Endothelial cell of umbilical vein (primary cell): ENCODE data around the gene NR2C2. TPM values are rescaled to one million over a fixed set of nuclear protein-coding genes. Genes with fewer than 3 reads are reported as not detected.

Source experiments
- BruUV-seq: library from RNA; stranded (reverse); fragments of 400-500 nt; replicated peaks from 2 replicates; lab custom pipeline; 2021; lab: Mats Ljungman, UMichigan
- CTCF ChIA-PET: fragments of 300-600, 350-600 bp; sonication (Branson Sonifier 250); formaldehyde crosslinking; loops from one replicate; lab custom pipeline; 2021; ENCODE audit warnings: antibody characterized with exemption, inconsistent platforms; lab: Charles Lee
- POLR2A ChIA-PET: fragments of 300-600, 350-600 bp; sonication (Branson Sonifier 250); formaldehyde crosslinking; loops from one replicate; lab custom pipeline; 2021; ENCODE audit warnings: antibody characterized with exemption, inconsistent platforms; lab: Charles Lee
- DNase-seq: peaks from one replicate; pipeline ENCODE4 v3.0.0-alpha.2; 2011; ENCODE audit warnings: low read depth, low spot score
- FAIRE-seq: peaks from 2 replicates; lab custom pipeline; 2011; peaks lifted over from hg19 to GRCh38; lab: Jason Lieb, UNC
- H2AFZ ChIP-seq: 2 replicates; pipeline ENCODE4 v1.6.0; 2012; ENCODE audit warnings: low read depth, low read length, control low read depth, inconsistent platforms
- H3K27ac ChIP-seq: 2 replicates; pipeline ENCODE4 v1.5.1; 2011; ENCODE audit warnings: low read depth, mild to moderate bottlenecking, control low read depth, low read length, moderate library complexity; ENCODE audit not compliant: insufficient read depth
- H3K27me3 ChIP-seq, 2 experiments: 2 replicates each; pipeline versions ENCODE4 v1.6.0 to v1.6.1; 2011; ENCODE audit warnings: low read length in 2 of 2, mixed read lengths in 1 of 2; ENCODE audit not compliant: control insufficient read depth in 2 of 2, insufficient read depth in 2 of 2
- H3K36me3 ChIP-seq, 2 experiments: 2 replicates in 1 of 2; 3 replicates in 1 of 2; pipeline ENCODE4 v1.5.1; 2011; ENCODE audit warnings: low read length in 2 of 2, mild to moderate bottlenecking in 1 of 2, moderate library complexity in 1 of 2; ENCODE audit not compliant: control insufficient read depth in 2 of 2, insufficient read depth in 2 of 2; ENCODE audit errors: extremely low read depth in 1 of 2
- H3K4me1 ChIP-seq: 3 replicates; pipeline ENCODE4 v1.5.1; 2011; ENCODE audit warnings: mild to moderate bottlenecking, low read length; ENCODE audit not compliant: control insufficient read depth, insufficient read depth; ENCODE audit errors: extremely low read depth
- H3K4me2 ChIP-seq: 2 replicates; pipeline ENCODE4 v1.6.1; 2011; ENCODE audit warnings: low read length, control low read depth, mixed read lengths; ENCODE audit not compliant: insufficient read depth
- H3K4me3 ChIP-seq, 3 experiments: fragments of 200-600 bp in 1 of 3; sonication (generic), shearing (Covaris generic) in 1 of 3; replicated peaks in 1 of 3; 2 replicates each; pipeline ENCODE4 v1.5.1; 2011 to 2016; ENCODE audit warnings: control low read depth in 3 of 3, low read length in 3 of 3, mild to moderate bottlenecking in 2 of 3, inconsistent platforms in 1 of 3, low read depth in 1 of 3, moderate library complexity in 1 of 3; ENCODE audit not compliant: insufficient read depth in 1 of 3
- H3K79me2 ChIP-seq: 2 replicates; pipeline ENCODE4 v1.6.0; 2012; ENCODE audit warnings: low read length, inconsistent platforms; ENCODE audit not compliant: control insufficient read depth, insufficient read depth
- H3K9ac ChIP-seq: replicated peaks from 2 replicates; pipeline ENCODE3; 2011; ENCODE audit warnings: low read length, control low read depth; ENCODE audit not compliant: insufficient read depth; ENCODE audit errors: extremely low read depth
- H3K9me1 ChIP-seq: replicated peaks from 3 replicates; pipeline ENCODE4 v1.6.0; 2011; ENCODE audit warnings: mild to moderate bottlenecking, low read length; ENCODE audit not compliant: control insufficient read depth, insufficient read depth; ENCODE audit errors: extremely low read depth
- H3K9me3 ChIP-seq: replicated peaks from 2 replicates; pipeline ENCODE4 v1.5.1; 2012; ENCODE audit warnings: low read length, inconsistent platforms; ENCODE audit not compliant: control insufficient read depth, insufficient read depth
- H4K20me1 ChIP-seq: replicated peaks from 2 replicates; pipeline ENCODE3; 2011; ENCODE audit warnings: mild to moderate bottlenecking, low read length; ENCODE audit not compliant: control insufficient read depth, insufficient read depth; ENCODE audit errors: extremely low read depth
- EZH2 ChIP-seq: IDR thresholded peaks from 2 replicates; pipeline ENCODE4 v1.6.1; 2012; ENCODE audit warnings: borderline replicate concordance, low read depth, mild to moderate bottlenecking, moderate library complexity, low read length, inconsistent platforms; ENCODE audit not compliant: severe bottlenecking
- FOS ChIP-seq: IDR thresholded peaks from 2 replicates; pipeline ENCODE4 v1.6.1; 2011; ENCODE audit warnings: mild to moderate bottlenecking, low read length, moderate library complexity, borderline replicate concordance; ENCODE audit not compliant: insufficient read depth
- GATA2 ChIP-seq: IDR thresholded peaks from 2 replicates; pipeline ENCODE4 v1.7.0; 2011; ENCODE audit warnings: low read depth, mild to moderate bottlenecking, moderate library complexity, mixed read lengths, low read length; ENCODE audit not compliant: insufficient read length, insufficient read depth
- JUN ChIP-seq: IDR thresholded peaks from 2 replicates; pipeline ENCODE4 v1.6.1; 2011; ENCODE audit warnings: borderline replicate concordance, low read depth; ENCODE audit not compliant: insufficient read length, insufficient read depth
- MYC ChIP-seq: IDR thresholded peaks from one replicate; pipeline ENCODE4 v1.6.1; 2011; ENCODE audit warnings: mild to moderate bottlenecking, low read depth, low read length
- POLR2A ChIP-seq: IDR thresholded peaks from 2 replicates; pipeline ENCODE4 v1.6.1; 2012; ENCODE audit warnings: low read depth, mild to moderate bottlenecking, control low read depth, low read length
- POLR2AphosphoS5 ChIP-seq: IDR thresholded peaks from 2 replicates; pipeline ENCODE4 v1.6.1; 2012; ENCODE audit warnings: low read depth, mild to moderate bottlenecking, control low read depth, low read length, moderate library complexity; ENCODE audit not compliant: insufficient read depth
- dilution Hi-C: fragments of 300-500 bp; cut with MboI; formaldehyde crosslinking; loops from one replicate; pipeline ENCODE4 v1.15.0; 2019; ENCODE audit warnings: low sequenced_read_pairs; ENCODE audit not compliant: extremely low pct_ligation_motif_present
- intact Hi-C: fragments of 100-400 bp; cut with micrococcal nuclease; formaldehyde crosslinking; loops from one replicate; pipeline ENCODE4 v1.10.0; 2022
- polyA plus RNA-seq, 4 experiments: library from polyadenylated mRNA; depleted of rRNA in 3 of 4; stranded (reverse) in 3 of 4; unstranded in 1 of 4; fragments of >200 nt; gene quantifications; 2 replicates each; pipeline versions ENCODE4 v1.2.1 to v1.2.3, GENCODE V29; 2011 to 2012; ENCODE audit warnings: missing spikeins in 1 of 4
- total RNA-seq: library from RNA; stranded (reverse); gene quantifications from 2 replicates; pipeline ENCODE4 v1.2.3, GENCODE V29; 2021
- TF ChIP-seq, protein P1 (sequence below), 2 donors: IDR thresholded peaks; 1 replicate in 1 of 2; 2 replicates in 1 of 2; pipeline ENCODE4 v1.5.1; 2011; ENCODE audit warnings: low read length in 2 of 2, mild to moderate bottlenecking in 2 of 2, moderate library complexity in 2 of 2, control low read depth in 1 of 2, inconsistent platforms in 1 of 2, low read depth in 1 of 2; ENCODE audit not compliant: insufficient read depth in 1 of 2; ENCODE audit errors: extremely low read depth in 1 of 2
- TF ChIP-seq, protein P2 (sequence below): IDR thresholded peaks from 2 replicates; pipeline ENCODE4 v1.6.1; 2011; ENCODE audit not compliant: insufficient read depth, insufficient read length

NR2C2 gene
- total and polyA plus RNA-seq, 2 donors (not counting 3 experiments of a cell fraction or from before 2014, with no cell fraction given): 20.3 to 59.8 TPM

DNA sequence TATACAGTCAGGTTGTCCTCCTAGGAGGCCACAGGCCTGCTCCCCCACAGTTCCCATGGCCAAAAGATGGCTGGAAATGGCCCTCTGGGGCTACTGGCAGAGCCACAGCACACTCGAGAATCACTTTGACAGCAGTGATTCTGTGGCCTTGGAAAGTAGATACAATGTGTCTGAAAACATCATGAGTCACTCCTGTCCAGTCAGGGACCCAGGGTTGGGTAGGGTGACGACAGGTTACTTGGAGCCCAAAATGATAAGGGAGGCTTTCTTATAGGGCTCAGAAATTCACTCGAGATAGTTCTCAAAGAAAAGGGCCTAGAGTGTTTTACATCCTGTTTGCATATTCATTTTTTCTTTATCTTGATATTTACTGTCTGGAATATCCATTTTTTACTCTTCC lies 93.5 kb downstream of the NR2C2 start:
- Histone ChIP-seq H3K4me2 (no peak overlapping the region), H3K27me3 (no peaks in the 10 kb centered on the region), H3K79me2 (peaks cover 8% of the 10 kb centered on the region), H3K9me1 (no peaks in the 10 kb centered on the region), H4K20me1 (no peaks in the 10 kb centered on the region), H3K4me3 (no peak overlapping the region), H3K36me3 (peaks cover 13 to 21% of the 10 kb centered on the region in 2 experiments), H3K27ac (no peak overlapping the region), H3K9ac (no peak overlapping the region), H3K9me3 (no peaks in the 10 kb centered on the region), H3K4me1 (peaks cover 36% of the 10 kb centered on the region), H2AFZ (no peak overlapping the region)
- TF ChIP-seq, protein P1, sequence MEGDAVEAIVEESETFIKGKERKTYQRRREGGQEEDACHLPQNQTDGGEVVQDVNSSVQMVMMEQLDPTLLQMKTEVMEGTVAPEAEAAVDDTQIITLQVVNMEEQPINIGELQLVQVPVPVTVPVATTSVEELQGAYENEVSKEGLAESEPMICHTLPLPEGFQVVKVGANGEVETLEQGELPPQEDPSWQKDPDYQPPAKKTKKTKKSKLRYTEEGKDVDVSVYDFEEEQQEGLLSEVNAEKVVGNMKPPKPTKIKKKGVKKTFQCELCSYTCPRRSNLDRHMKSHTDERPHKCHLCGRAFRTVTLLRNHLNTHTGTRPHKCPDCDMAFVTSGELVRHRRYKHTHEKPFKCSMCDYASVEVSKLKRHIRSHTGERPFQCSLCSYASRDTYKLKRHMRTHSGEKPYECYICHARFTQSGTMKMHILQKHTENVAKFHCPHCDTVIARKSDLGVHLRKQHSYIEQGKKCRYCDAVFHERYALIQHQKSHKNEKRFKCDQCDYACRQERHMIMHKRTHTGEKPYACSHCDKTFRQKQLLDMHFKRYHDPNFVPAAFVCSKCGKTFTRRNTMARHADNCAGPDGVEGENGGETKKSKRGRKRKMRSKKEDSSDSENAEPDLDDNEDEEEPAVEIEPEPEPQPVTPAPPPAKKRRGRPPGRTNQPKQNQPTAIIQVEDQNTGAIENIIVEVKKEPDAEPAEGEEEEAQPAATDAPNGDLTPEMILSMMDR (IDR thresholded peaks at IDR 0.05; ENCODE audit: extremely low read depth in 1 of 2, insufficient read depth in 1 of 2, low read depth in 1 of 2, low read length in 2 of 2): no peak
- TF ChIP-seq MYC (no peak), POLR2A (no peak), EZH2 (no peak), POLR2AphosphoS5 (no peak), FOS (no peak), GATA2 (no peak), JUN (no peak)
- TF ChIP-seq, protein P2, sequence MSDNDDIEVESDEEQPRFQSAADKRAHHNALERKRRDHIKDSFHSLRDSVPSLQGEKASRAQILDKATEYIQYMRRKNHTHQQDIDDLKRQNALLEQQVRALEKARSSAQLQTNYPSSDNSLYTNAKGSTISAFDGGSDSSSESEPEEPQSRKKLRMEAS: no peak
- intact Hi-C loops (loop anchor here (10.0 kb wide), 1 partner anchor 236 kb away; no protein-coding TSS in a partner anchor), dilution Hi-C loops (no loop called here)
- no peak for FAIRE-seq
- ChIA-PET CTCF (no interaction called here), POLR2A (no interaction called here)
- no peak for DNase-seq
- BruUV-seq: no TSS peak
